H1 (cell line): ENCODE data around the gene NFIC. TPM values are rescaled to one million over a fixed set of nuclear protein-coding genes. Genes with fewer than 3 reads are reported as not detected.

Experiments used
- CHD7 ChIP-seq: fragments of 300-600 bp; sonication (generic); IDR thresholded peaks from 2 replicates; pipeline ENCODE4 v1.7.1; 2012; ENCODE audit warnings: low read length, moderate library complexity, mild to moderate bottlenecking, inconsistent platforms; ENCODE audit not compliant: insufficient replicate concordance
- GTF2F1 ChIP-seq: IDR thresholded peaks from 2 replicates; pipeline ENCODE4 v1.6.1; 2012; ENCODE audit warnings: low read depth, low read length, improper control_type of control experiment, borderline replicate concordance
- SIX5 ChIP-seq: IDR thresholded peaks from 2 replicates; pipeline ENCODE4 v1.6.1; 2011; ENCODE audit warnings: mild to moderate bottlenecking, low read depth, low read length
- polyA plus RNA-seq, 7 experiments: library from polyadenylated mRNA; depleted of rRNA in 3 of 7; stranded (reverse) in 5 of 7; unstranded in 2 of 7; fragments of >200 nt in 5 of 7; fragments of 200-250 nt in 2 of 7; gene quantifications; 1 replicate in 5 of 7; 2 replicates in 1 of 7; 4 replicates in 1 of 7; pipeline versions ENCODE4 v1.2.1 to v1.2.3, GENCODE V29; 2011 to 2013; ENCODE audit warnings: missing spikeins in 2 of 7, mixed read lengths in 2 of 7
- total RNA-seq: library from RNA; stranded (reverse); fragmentation: NEBNext Ultra II Directional; extraction: Animal tissue kit (Norgen Biotek cat#: 25700); gene quantifications from 2 replicates; pipeline ENCODE4 v1.2.1, GENCODE V29; 2021

Gene NFIC
- total and polyA plus RNA-seq, 2 of the 8 experiments (the other 6 are each of a cell fraction or from before 2014, with no cell fraction given), result 0.56 to 3.2 TPM

- TF ChIP-seq CHD7 (no peak), SIX5 (no peak), GTF2F1 (no peak)
Measured at GRCh38 chr19:3350014-3350663, 16.2 kb upstream of the NFIC start (continued).
